HG02852 (cell line): ENCODE measurements around the gene MYZAP.
A peak's percentile ranks its signal among the peaks of the same experiment; 100 is the strongest.

Source experiments
- ATAC-seq: cut with Tn5 transposase; IDR thresholded peaks from one replicate; pipeline ENCODE4 v1.9.1; 2021; ENCODE audit warnings: mild to moderate bottlenecking, moderate library complexity; ENCODE audit not compliant: unreplicated experiment

The MYZAP gene

DNA sequence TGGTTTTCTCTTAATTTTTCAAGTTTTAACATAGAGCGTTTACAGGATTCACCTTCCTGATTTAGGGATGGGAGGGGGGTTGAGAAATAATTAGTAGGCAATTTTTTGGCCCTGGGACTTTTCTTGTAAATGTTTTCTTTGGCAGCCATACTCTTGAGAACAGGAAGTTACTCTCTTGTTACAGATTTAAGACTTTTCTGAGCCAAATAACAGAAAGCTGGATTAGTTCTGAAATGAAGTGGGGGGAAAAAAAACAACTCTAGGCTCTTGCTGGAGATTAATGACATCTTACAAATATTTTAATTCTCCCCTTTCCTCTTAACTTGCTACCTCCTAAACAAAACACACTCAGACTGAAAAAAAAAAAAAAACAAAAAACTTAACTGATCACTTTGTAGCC is 101.0 kb downstream of the MYZAP start:
- no peak for ATAC-seq

DNA sequence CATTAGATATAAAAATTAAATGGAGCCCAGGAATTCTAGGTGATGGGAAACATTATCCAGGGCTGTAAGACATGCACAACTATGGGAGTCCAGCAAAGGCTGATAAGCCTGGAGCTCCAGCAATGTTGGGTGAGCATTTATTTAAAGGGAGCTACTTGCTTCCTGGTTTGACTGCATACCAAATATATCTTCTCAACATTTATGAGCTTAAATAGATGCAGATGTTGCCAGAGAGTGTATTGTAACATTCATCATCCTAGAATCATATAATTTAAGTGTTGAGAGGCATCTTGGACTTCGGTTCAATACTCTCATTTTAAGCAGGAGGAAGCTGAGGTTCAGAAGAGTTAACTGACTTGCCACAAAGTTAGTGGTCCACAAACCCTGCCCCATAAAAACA is 102.6 kb downstream of the MYZAP start:
- no peak for ATAC-seq

DNA sequence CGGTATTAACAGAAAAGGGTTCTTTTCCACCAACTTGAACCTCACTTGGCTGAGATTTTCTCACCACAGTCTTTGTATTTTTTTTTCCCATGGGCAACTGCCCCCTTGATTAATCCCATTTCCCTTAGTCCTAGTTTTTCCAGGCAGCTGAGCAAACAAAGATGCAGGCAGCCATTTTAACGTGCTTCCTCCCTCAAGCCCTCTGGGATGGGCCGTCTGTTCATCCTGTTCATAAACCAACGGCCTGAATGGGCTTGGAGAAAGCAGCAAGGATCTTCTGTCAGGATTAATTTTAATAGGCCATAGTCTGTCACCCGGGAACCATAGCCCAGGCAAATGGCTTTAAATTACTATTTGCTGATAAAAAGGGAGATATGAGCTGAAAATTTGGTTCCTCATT is 104.4 kb downstream of the MYZAP start:
- ATAC-seq = no peak

DNA sequence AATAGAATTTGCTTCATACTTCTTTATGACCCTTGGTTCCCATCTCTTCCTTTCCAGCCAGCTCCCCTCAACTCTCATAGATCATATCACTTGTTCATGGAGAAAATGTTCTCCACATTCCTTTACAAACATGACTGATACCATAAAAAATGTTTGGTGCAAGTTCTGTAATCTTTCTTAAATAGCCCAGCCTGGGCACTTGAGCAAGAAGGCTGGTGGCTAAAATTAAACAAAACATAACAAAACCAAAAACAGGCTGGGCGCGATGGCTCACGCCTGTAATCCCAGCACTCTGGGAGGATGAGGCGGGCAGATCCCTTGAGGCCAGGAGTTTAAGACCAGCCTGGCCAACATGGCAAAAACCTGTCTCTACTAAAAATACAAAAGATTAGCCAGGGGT is 105.9 kb downstream of the MYZAP start:
- ATAC-seq = no peak

DNA sequence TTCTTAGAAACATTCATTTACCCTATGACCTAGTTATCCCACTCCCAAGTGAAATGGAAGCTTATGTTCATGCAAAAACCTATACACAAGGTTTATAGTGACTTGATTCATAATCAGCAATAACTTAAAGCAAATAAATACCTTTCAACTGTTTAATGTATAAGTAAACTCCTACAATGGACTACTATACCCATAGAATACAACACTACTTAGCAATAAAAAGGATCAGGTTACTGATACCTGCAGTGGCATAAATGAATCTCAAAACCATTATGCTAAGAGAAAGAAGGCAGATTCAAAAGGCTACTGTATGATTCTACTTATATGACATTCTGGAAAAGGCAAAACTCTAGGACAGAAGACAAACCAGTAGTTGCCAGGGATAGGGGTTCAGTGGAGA is 106.5 kb downstream of the MYZAP start:
- no peak for ATAC-seq

DNA sequence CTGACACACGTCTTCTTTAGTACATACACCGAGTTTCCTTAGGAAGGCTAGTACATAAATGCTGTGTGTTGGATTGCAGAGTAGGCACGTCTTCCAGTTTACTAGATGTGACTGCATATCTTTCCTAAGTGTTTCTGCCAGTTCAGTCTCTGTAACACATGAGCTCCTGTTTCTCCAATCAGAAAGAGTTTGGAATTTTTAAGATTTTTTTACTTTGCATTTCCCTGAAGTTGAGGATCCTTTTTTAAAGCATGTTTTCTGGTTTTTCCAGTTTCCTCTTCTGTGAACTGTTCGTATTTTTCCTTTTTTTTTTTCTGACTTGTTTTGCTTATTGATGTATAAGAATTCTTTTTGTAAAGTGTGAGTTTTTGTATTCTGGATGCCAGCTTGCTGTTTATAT is 107.3 kb downstream of the MYZAP start:
- no peak for ATAC-seq

DNA sequence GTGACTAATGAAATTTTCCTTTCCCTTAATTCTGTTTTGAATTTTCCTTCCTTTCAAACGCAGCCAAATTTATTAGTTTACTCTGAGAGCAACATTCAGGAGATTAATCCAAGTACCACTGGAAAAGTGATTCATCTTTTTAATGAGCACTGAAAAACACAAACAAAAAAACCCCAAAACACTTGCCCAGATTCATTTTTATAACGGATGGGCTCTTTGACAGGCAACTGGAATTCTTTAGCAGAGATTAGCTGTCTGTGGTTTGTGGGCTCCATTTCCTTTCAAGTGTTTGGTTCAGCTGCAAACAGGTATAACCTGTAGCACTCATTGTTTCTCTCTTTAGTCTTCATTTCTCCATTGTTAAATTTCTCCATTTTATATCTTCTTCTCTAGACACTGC is 111.7 kb downstream of the MYZAP start:
- no peak for ATAC-seq

DNA sequence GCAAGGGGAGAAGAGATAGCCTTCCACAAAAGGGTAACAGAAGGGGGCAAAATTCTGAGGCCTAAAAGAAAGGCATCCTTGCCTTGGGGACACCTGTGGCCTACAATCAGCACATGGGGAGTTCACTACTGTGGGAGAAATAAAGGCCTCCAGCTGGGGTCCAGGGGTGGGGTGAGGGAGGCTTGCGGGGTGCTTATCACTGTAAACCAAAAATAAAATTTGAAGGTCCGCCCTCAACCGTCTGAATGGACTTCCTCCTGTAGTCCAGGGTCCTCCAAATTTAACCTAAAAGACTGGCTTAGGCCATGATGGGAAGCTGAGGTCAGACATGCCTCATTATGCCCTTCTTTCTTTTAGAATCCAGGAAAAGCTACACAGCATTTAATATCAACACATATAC is 112.7 kb downstream of the MYZAP start:
- no peak for ATAC-seq

DNA sequence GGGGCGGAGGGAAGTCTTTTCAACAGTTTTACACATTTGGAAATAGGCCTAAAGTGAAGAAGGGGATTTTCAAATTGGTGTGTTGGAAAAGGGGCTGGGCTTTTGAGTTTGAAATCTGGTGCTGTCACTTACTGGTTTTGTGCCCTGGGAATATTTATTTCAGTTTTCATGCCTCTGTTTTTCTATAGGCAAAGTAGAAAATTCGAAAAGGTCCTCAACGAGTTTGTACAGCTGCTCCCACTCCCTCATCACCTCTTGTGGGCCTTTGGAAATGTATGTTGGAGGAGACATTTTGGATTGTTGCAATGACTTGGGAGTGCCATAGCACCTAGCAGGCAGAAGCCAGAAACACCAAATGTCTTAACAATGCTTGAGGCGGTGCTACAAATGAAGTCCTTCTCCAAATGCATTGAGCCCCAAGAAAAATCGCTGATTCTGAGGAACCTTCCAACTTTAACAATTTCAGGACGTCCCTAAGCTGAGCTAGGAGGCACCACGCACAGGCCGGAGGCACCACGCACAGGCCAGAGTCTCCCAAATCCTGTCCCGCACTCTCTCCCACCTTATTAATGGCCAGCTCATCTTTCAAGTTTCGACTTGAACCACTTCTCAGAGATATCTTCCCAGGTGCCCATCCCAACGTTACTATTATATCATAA is 114.2 kb downstream of the MYZAP start:
- ATAC-seq = no peak

DNA sequence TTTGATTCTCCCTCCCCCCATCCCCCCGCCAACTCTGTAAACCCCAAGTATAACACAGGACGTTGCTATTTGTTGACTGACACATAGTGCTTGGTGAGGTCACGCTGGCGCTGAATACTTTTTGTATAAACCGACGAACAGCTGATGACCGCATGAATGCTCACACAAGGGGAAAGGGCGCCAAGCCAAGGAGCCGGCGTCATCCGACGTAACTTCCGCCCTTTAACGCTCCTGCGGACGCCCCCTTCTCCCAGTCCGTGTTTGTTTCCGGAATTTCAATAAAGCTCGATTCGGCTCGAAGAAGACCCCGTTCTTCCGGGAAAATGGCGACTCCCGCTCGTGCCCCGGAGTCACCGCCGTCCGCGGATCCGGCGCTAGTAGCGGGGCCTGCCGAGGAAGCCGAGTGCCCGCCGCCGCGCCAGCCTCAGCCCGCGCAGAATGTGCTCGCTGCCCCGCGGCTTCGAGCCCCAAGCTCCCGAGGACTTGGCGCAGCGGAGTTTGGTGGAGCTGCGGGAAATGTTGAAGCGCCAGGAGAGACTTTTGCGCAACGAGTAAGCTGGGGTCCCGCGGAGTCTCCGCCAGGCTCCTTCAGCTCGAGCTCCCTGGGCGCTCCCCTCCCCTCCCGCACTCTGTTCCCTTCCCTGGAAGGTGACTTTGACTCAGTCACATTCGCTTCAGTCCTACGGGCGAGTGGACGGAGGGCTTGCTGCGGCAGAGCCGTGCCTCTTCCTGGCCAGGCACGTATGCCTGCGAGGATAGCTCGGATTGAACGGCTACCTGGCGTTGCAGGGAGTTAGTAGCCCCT is 114.9 kb downstream of the MYZAP start, which contains the start of gene POLR2M:
TSS of gene POLR2M (plus strand) at position 310 of the 805 bp plus-strand sequence. CDS start at position 439, 129 bp downstream.
- ATAC-seq = peak; percentile 96

DNA sequence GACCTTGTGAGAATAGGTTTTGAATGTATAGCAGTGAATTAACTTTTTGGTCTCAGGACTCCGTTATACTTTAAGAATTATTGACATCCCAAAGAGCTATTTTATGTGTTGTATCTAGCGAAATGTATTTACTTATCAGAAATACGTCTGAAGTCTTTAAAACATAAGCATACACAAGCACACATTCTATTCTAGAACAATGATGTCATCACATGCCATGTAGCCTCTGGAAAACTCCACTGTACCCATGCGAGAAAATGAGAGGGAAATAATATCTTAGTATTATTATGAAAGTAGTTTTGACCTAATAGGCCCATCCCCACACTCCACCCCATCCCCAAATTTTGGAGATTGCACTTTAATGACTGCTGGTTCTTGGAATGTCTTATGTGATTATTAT is 116.3 kb downstream of the MYZAP start:
- ATAC-seq = no peak

DNA sequence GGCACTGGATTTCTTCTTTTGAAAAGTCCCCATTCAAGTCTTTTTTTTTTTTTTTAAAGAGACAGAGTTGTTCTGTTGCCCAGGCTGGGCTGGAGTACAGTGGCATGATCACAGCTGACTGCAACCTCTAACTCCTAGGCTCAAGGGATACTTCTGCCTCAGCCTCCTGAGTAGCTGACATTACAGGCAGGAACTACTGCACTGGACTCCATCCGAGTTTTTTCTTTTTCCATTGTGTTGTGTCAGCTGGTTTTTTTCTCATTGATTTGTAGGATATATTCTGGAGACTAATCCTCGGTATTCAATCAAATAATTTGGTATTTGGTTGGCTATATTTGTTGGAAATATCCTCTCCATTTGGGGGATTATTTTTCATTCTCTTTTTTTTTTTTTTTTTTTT is 126.6 kb downstream of the MYZAP start:
- no peak for ATAC-seq

DNA sequence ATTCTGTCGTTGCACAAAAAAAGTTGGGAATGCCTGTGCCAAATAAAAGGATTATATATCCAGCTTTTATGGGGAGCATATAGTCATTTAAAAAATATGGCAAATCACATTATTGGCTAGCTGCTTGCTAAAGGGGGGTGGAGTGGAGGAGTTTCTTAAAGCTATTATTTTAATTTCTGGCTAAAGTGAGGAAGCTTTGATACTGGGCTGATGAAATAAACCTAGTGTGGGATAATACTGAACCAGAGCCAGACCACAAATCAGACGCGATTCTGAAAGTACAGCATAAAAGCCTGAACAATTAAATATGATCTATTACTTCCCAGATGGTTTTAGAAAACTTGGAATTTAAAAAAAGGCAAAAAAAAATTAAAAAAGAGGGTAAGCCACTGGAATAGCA is 129.2 kb downstream of the MYZAP start:
- ATAC-seq = no peak

DNA sequence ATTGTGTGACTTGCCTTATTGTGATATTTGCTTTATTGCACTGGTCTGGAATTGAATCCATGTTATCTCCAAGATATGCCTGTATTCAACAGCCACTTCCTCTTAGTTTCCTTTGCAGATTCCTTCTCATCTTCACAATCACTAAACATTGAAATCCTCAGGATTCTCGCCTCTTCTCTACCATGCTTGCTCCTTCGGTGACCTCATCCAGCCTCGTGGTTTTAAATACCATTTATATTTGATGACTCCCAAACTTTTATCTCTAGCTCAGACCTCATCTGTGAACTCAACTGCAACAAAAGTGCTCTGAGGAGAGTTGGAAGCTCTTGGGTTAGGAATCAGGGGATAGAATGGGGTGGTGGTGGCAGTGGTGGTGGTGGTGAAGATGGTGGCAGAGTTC is 134.7 kb downstream of the MYZAP start:
- no peak for ATAC-seq

DNA sequence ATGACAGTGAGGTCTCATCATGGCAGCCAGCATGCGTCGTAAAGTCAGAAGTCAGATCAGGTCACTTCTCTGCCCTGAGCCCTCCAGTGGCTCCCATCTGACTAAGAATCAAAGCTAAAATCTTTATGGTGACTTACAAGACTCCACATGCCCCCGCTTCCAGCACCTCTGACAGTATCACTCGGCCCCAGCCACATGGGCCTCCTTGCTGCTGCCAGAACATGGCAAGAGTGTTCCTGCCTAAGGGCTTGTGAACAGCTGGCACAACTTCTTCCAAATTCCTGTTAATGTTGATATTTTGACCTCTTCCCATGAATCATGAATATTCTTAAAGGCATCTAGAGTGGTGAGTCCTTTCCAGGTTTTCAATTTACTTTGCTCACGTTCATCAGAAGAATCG is 135.3 kb downstream of the MYZAP start:
- ATAC-seq = no peak

DNA sequence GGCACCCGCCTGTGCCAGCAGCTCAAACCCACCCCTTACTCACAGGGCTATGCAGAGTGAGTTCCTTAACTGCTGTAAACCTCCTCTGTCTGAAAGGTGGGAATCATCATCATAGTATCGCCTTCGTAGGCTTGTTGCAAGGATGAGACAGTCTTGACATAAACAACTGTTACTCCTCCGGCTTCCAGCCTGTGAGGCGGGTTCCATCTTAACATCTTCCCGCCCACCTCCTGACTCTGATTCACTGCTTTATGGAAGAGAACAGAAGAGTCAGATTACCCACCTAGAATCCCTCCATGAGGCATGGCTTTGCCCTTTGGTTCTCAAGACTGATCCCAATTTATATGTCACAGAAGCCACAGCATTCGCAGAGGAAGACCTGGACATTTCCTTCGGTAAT is 136.7 kb downstream of the MYZAP start:
- ATAC-seq = no peak

DNA sequence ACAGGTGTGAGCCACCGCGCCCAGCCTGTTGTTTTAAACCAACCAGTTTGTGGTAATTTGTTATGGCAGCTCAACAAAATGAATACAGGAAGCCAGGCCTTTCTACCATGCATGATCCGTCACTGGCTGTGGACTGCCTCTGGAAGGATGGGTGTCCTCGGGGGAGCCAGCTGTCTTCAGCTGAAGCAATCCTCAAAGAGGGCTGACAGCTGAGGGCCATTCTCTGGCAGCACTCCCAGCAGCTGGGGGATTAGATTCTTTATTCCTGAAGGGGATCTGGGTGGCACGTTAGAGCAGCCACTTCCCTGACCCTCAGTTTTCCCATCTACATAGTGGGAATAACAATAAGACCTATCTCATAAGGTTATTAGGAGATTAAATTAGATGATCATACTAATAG is 139.2 kb downstream of the MYZAP start:
- no peak for ATAC-seq

DNA sequence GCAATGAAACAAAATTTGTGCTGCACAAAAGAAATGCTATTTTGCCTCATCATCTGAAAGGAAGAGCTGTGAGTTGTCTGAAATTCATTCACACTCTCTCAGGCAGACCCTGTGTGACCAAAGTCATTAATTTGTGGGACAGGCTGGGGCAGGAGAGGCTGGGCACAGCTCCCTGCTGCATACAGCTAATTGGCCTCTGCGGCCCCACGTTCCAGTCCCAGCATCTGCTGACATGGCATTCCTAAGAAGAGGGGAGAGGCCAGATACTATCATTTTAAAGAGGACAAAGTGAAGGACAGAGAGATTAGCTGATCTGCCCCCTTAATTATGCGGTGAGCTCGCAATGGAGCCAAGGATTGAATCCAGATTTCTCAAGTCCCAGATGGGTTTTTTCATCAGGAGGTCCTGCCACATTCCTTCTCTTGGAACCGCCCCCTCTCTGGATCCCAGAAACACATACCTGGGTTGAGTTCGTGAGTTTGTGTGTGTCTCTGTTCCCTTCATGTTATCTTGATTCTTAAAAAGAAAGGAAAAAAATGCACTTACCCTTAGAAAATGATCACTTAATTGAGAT is 139.9 kb downstream of the MYZAP start:
- ATAC-seq = no peak

DNA sequence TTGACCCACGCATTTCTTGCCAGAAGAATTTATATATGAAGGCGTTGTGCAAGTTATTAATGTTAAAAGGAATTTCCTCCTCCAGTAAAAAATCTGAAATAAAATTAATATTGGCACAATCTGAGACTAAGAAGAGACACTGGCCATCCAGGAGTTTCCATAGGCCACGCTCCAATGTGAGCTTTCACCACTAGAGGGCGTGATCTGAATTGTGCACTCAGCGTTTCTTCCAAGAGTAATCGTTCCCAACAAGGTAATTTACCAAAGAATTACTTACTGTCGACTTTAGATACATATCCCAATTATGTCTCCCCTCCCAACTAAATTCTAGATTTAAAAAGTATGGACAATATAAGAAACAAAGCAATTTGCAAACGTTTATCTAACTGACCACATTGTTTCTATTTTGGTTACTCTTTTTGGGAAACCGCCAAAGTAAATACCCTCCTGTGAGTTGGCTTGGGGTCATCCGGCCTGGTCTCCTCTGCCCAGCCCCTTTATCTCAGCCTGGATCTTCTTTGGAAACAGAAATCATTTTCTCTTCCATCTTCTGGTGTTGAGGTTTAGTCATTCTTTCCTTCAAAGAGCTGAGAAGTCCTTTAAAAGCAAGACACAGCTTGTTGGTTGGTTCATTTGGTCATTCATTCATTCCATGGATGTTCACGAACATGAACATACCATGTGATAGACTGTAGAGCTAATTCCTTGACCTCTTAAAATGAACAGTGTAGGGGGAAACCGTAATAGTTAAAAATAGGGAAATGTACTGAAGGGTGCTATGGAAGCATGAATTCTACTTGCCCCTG is 141.0 kb downstream of the MYZAP start:
- no peak for ATAC-seq

DNA sequence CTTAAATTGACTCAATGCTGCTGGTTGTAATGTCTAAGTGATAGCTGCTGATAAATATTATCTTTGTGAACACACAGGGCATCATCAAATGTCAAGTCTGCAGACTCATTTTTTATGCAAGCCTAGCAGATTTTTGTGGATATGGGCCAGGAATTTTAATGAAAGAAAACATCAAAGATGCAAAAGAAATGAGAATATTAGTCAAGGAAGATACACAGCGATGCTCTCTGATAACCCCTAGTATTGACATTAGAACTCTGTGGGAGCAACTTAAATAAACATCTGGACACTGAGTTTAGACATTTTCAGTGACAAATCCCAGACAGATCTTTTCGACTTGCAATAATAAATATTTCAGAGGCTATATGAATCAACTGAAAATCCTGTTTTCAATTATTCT is 143.2 kb downstream of the MYZAP start:
- no peak for ATAC-seq
